Measurements from ENCODE around the gene SERPINF2.

Gene SERPINF2

GRCh38 chr17:1711804-1712203 is 30.9 kb upstream of the SERPINF2 start:
- peaks cover 13% of the 10 kb centered on the region for H3K36me3 ChIP-seq (ENCODE audit: control insufficient read depth, insufficient read depth, low read length)
- H3K4me1 ChIP-seq (ENCODE audit: control insufficient read depth, insufficient read depth, low read length): peaks cover 15% of the 10 kb centered on the region
- no peak overlapping the region for H3K4me3 ChIP-seq (ENCODE audit: low read length)
- no peak overlapping the region for H3K27ac ChIP-seq (ENCODE audit: low read depth, low read length)
- no peak overlapping the region for H3K9ac ChIP-seq (ENCODE audit: low read length)
- no peaks in the 10 kb centered on the region for H3K27me3 ChIP-seq (ENCODE audit: control insufficient read depth, insufficient read depth, low read length)

GRCh38 chr17:1712271-1712670 is 30.4 kb upstream of the SERPINF2 start:
- Histone ChIP-seq H3K27ac (ENCODE audit: low read depth, low read length) (no peak overlapping the region), H3K4me1 (ENCODE audit: control insufficient read depth, insufficient read depth, low read length) (peaks cover 17% of the 10 kb centered on the region), H3K4me3 (ENCODE audit: low read length) (no peak overlapping the region), H3K9ac (ENCODE audit: low read length) (no peak overlapping the region), H3K27me3 (ENCODE audit: control insufficient read depth, insufficient read depth, low read length) (no peaks in the 10 kb centered on the region), H3K36me3 (ENCODE audit: control insufficient read depth, insufficient read depth, low read length) (peaks cover 13% of the 10 kb centered on the region)

- Histone ChIP-seq H3K4me1 (ENCODE audit: control insufficient read depth, insufficient read depth, low read length) (peaks cover 22% of the 10 kb centered on the region), H3K4me3 (ENCODE audit: low read length) (peak overlapping the region; percentile 61), H3K36me3 (ENCODE audit: control insufficient read depth, insufficient read depth, low read length) (peaks cover 13% of the 10 kb centered on the region), H3K27me3 (ENCODE audit: control insufficient read depth, insufficient read depth, low read length) (no peaks in the 10 kb centered on the region), H3K9ac (ENCODE audit: low read length) (no peak overlapping the region), H3K27ac (ENCODE audit: low read depth, low read length) (peak overlapping the region; percentile 85)
Measured at GRCh38 chr17:1713160-1713877, 29.4 kb upstream of the SERPINF2 start.

- Histone ChIP-seq H3K4me1 (ENCODE audit: control insufficient read depth, insufficient read depth, low read length) (peaks cover 24% of the 10 kb centered on the region), H3K9ac (ENCODE audit: low read length) (peak overlapping the region; percentile 10), H3K36me3 (ENCODE audit: control insufficient read depth, insufficient read depth, low read length) (peaks cover 13% of the 10 kb centered on the region), H3K27me3 (ENCODE audit: control insufficient read depth, insufficient read depth, low read length) (no peaks in the 10 kb centered on the region), H3K4me3 (ENCODE audit: low read length) (peak overlapping the region; percentile 61), H3K27ac (ENCODE audit: low read depth, low read length) (peak overlapping the region; percentile 85)
Measured at GRCh38 chr17:1713878-1714426, 28.7 kb upstream of the SERPINF2 start.

GRCh38 chr17:1714427-1714979 is 28.2 kb upstream of the SERPINF2 start:
- Histone ChIP-seq H3K4me1 (ENCODE audit: control insufficient read depth, insufficient read depth, low read length) (peaks cover 24% of the 10 kb centered on the region), H3K27ac (ENCODE audit: low read depth, low read length) (peak overlapping the region; percentile 99), H3K27me3 (ENCODE audit: control insufficient read depth, insufficient read depth, low read length) (no peaks in the 10 kb centered on the region), H3K4me3 (ENCODE audit: low read length) (peak overlapping the region; percentile 77), H3K36me3 (ENCODE audit: control insufficient read depth, insufficient read depth, low read length) (peaks cover 13% of the 10 kb centered on the region), H3K9ac (ENCODE audit: low read length) (peak overlapping the region; percentile 83)

GRCh38 chr17:1714980-1715802 is 27.5 kb upstream of the SERPINF2 start:
- H3K27ac ChIP-seq (ENCODE audit: low read depth, low read length): peak overlapping the region; percentile 99
- peaks cover 24% of the 10 kb centered on the region for H3K4me1 ChIP-seq (ENCODE audit: control insufficient read depth, insufficient read depth, low read length)
- peak overlapping the region; percentile 77 for H3K4me3 ChIP-seq (ENCODE audit: low read length)
- H3K36me3 ChIP-seq (ENCODE audit: control insufficient read depth, insufficient read depth, low read length): peaks cover 13% of the 10 kb centered on the region
- H3K9ac ChIP-seq (ENCODE audit: low read length): peak overlapping the region; percentile 83
- no peaks in the 10 kb centered on the region for H3K27me3 ChIP-seq (ENCODE audit: control insufficient read depth, insufficient read depth, low read length)

- peaks cover 26% of the 10 kb centered on the region for H3K4me1 ChIP-seq (ENCODE audit: control insufficient read depth, insufficient read depth, low read length)
Measured at GRCh38 chr17:1715803-1716075, 26.9 kb upstream of the SERPINF2 start.

GRCh38 chr17:1716076-1716911 is 26.4 kb upstream of the SERPINF2 start:
- H3K9ac ChIP-seq (ENCODE audit: low read length): peak overlapping the region; percentile 89
- peak overlapping the region; percentile 99 for H3K27ac ChIP-seq (ENCODE audit: low read depth, low read length)
- H3K27me3 ChIP-seq (ENCODE audit: control insufficient read depth, insufficient read depth, low read length): no peaks in the 10 kb centered on the region
- H3K4me1 ChIP-seq (ENCODE audit: control insufficient read depth, insufficient read depth, low read length): peaks cover 28% of the 10 kb centered on the region
- H3K4me3 ChIP-seq (ENCODE audit: low read length): peak overlapping the region; percentile 77
- H3K36me3 ChIP-seq (ENCODE audit: control insufficient read depth, insufficient read depth, low read length): peaks cover 13% of the 10 kb centered on the region

More at GRCh38 chr17:1715803-1716075, 26.9 kb upstream of the SERPINF2 start:
- peak overlapping the region; percentile 77 for H3K4me3 ChIP-seq (ENCODE audit: low read length)
- H3K27ac ChIP-seq (ENCODE audit: low read depth, low read length): peak overlapping the region; percentile 99
- no peaks in the 10 kb centered on the region for H3K27me3 ChIP-seq (ENCODE audit: control insufficient read depth, insufficient read depth, low read length)
- H3K36me3 ChIP-seq (ENCODE audit: control insufficient read depth, insufficient read depth, low read length): peaks cover 13% of the 10 kb centered on the region
- peak overlapping the region; percentile 83 for H3K9ac ChIP-seq (ENCODE audit: low read length)

GRCh38 chr17:1716912-1717695 is 25.6 kb upstream of the SERPINF2 start:
- Histone ChIP-seq H3K36me3 (ENCODE audit: control insufficient read depth, insufficient read depth, low read length) (peaks cover 13% of the 10 kb centered on the region), H3K27ac (ENCODE audit: low read depth, low read length) (peak overlapping the region; percentile 98), H3K4me3 (ENCODE audit: low read length) (peak overlapping the region; percentile 73), H3K27me3 (ENCODE audit: control insufficient read depth, insufficient read depth, low read length) (no peaks in the 10 kb centered on the region), H3K9ac (ENCODE audit: low read length) (peak overlapping the region; percentile 89), H3K4me1 (ENCODE audit: control insufficient read depth, insufficient read depth, low read length) (peaks cover 28% of the 10 kb centered on the region)

GRCh38 chr17:1718362-1719165 is 24.1 kb upstream of the SERPINF2 start:
- Histone ChIP-seq H3K4me1 (ENCODE audit: control insufficient read depth, insufficient read depth, low read length) (peaks cover 24% of the 10 kb centered on the region), H3K27me3 (ENCODE audit: control insufficient read depth, insufficient read depth, low read length) (no peaks in the 10 kb centered on the region), H3K4me3 (ENCODE audit: low read length) (no peak overlapping the region), H3K27ac (ENCODE audit: low read depth, low read length) (no peak overlapping the region), H3K36me3 (ENCODE audit: control insufficient read depth, insufficient read depth, low read length) (peaks cover 4% of the 10 kb centered on the region), H3K9ac (ENCODE audit: low read length) (no peak overlapping the region)
